HG02678 (cell line): Measurements from ENCODE around the gene PFN2.

Experiments
- ATAC-seq: cut with Tn5 transposase; IDR thresholded peaks from one replicate; pipeline ENCODE4 v1.9.1; 2021; ENCODE audit warnings: mild to moderate bottlenecking, moderate library complexity; ENCODE audit not compliant: unreplicated experiment

PFN2 gene

GRCh38 chr3:149933008-149933407 lies 37.7 kb downstream of the PFN2 start:
- ATAC-seq = no peak

GRCh38 chr3:149920119-149920518 lies 50.6 kb downstream of the PFN2 start:
- no peak for ATAC-seq

GRCh38 chr3:149919509-149919908 lies 51.2 kb downstream of the PFN2 start:
- ATAC-seq = no peak

GRCh38 chr3:149917124-149917667 lies 53.5 kb downstream of the PFN2 start:
- ATAC-seq = no peak
